Tibial nerve (tissue), 4 donors: ENCODE data around the gene ZNF768. TPM values are rescaled to one million over a fixed set of nuclear protein-coding genes. Genes with fewer than 3 reads are reported as not detected.

Experiments
- DNase-seq, 2 donors: peaks; one replicate each; pipeline ENCODE4 v3.0.0-alpha.2; 2019; ENCODE audit warnings: low spot score in 2 of 2
- H3K27ac ChIP-seq, 4 donors: fragments of 200-600 bp; sonication (generic) in 3 of 4; one replicate each; pipeline ENCODE4 v1.5.1; 2017 to 2019; ENCODE audit warnings: mild to moderate bottlenecking in 1 of 4
- H3K27me3 ChIP-seq, 2 donors: fragments of 200-600 bp; sonication (generic) in 1 of 2; one replicate each; pipeline versions ENCODE4 v1.5.1 to v1.6.0; 2017 to 2019
- H3K36me3 ChIP-seq, 3 donors: fragments of 200-600 bp; sonication (generic); one replicate each; pipeline ENCODE4 v1.5.1; 2018 to 2019
- H3K4me1 ChIP-seq, 4 donors: fragments of 200-600 bp; sonication (generic) in 3 of 4; one replicate each; pipeline ENCODE4 v1.5.1; 2017 to 2019
- H3K4me3 ChIP-seq, 4 donors: fragments of 200-600 bp; sonication (generic) in 3 of 4; one replicate each; pipeline ENCODE4 v1.5.1; 2017 to 2019; ENCODE audit warnings: mild to moderate bottlenecking in 1 of 4, moderate library complexity in 1 of 4
- H3K9me3 ChIP-seq, 4 donors: fragments of 200-600 bp; sonication (generic) in 3 of 4; one replicate each; pipeline ENCODE4 v1.5.1; 2017 to 2019
- CTCF ChIP-seq, 5 experiments: fragments of 200-600 bp in 3 of 5; fragments of 450-650 bp in 2 of 5; sonication (generic) in 3 of 5; IDR thresholded peaks; one replicate each; pipeline ENCODE4 v1.5.1; 2016 to 2019; ENCODE audit warnings: antibody characterized with exemption in 5 of 5, mild to moderate bottlenecking in 3 of 5, moderate library complexity in 2 of 5
- EP300 ChIP-seq, 2 donors: sonication (generic); formaldehyde crosslinking; IDR thresholded peaks; one replicate each; pipeline ENCODE4 v1.6.1; 2017; ENCODE audit warnings: antibody characterized with exemption in 2 of 2, mild to moderate bottlenecking in 1 of 2
- POLR2A ChIP-seq, 2 donors: fragments of 450-650 bp; IDR thresholded peaks; one replicate each; pipeline ENCODE4 v1.6.1; 2017; ENCODE audit warnings: antibody characterized with exemption in 2 of 2, mild to moderate bottlenecking in 2 of 2, moderate library complexity in 2 of 2
- WGBS, 2 donors: methylation state at CpG; one replicate each; pipeline ENCODE4 v1.1.5; 2018; 5-methylcytosine and 5-hydroxymethylcytosine counted together
- total RNA-seq, 4 donors: library from RNA; depleted of rRNA; stranded (reverse); fragments of >200 nt; gene quantifications; one replicate each; pipeline ENCODE4 v1.1.0, GENCODE V29; 2016

ZNF768 gene
- total RNA-seq, 4 donors from 2014 or later = 22.8 to 40.2 (median 31.8) TPM

- Histone ChIP-seq H3K27ac (no peak overlapping the region), H3K4me1 (peaks cover 0 to 28% (median 9%) of the 10 kb centered on the region in 4 donors), H3K27me3 (no peaks in the 10 kb centered on the region), H3K4me3 (no peak overlapping the region), H3K9me3 (no peaks in the 10 kb centered on the region), H3K36me3 (peaks cover 0 to 19% (median 6%) of the 10 kb centered on the region in 3 donors)
- TF ChIP-seq EP300 (IDR thresholded peaks at IDR 0.05) (no peak), POLR2A (IDR thresholded peaks at IDR 0.05) (no peak), CTCF (IDR thresholded peaks at IDR 0.05) (no peak)
- no peak for DNase-seq
- 90 to 95% methylated on average over 6 of the region's 6 CpGs for WGBS, 2 donors
Observed at GRCh38 chr16:30559690-30560089, 33.3 kb upstream of the ZNF768 start.

GRCh38 chr16:30558789-30559377 is 32.5 kb upstream of the ZNF768 start:
- Histone ChIP-seq H3K4me1 (peaks cover 0 to 29% (median 9%) of the 10 kb centered on the region in 4 donors), H3K27me3 (no peaks in the 10 kb centered on the region), H3K9me3 (no peaks in the 10 kb centered on the region), H3K27ac (peak overlapping the region; percentile 75 to 95 (median 92)), H3K4me3 (peak overlapping the region; percentile 34 to 90 (median 73)), H3K36me3 (peaks cover 0 to 27% (median 6%) of the 10 kb centered on the region in 3 donors)
- TF ChIP-seq POLR2A (IDR thresholded peaks at IDR 0.05) = no peak
- WGBS, 2 donors = 78 to 81% methylated on average over 21 of the region's 21 CpGs
- DNase-seq = no peak

- peak; percentile 97 to 98 for DNase-seq
- H3K27ac ChIP-seq = peak within 1 kb of the TSS; percentile 75 to 98 (median 95)
- 0 to 2% methylated on average over 33 to 47 of the region's 74 CpGs for WGBS, 2 donors
- peak within 1 kb of the TSS; percentile 70 to 90 (median 82) for H3K4me3 ChIP-seq
- TF ChIP-seq POLR2A (IDR thresholded peaks at IDR 0.05) (peak; percentile 19 to 44), CTCF (IDR thresholded peaks at IDR 0.05) (peak in 4 of 5 experiments; percentile 2 to 36 (median 6)), EP300 (IDR thresholded peaks at IDR 0.05) (peak; percentile 83 to 86)
- H3K4me1 ChIP-seq = peaks cover 0 to 34% (median 9%) of the 10 kb centered on the region in 4 donors
- peaks cover 0 to 30% (median 6%) of the 10 kb centered on the region in 3 donors for H3K36me3 ChIP-seq
- H3K27me3 ChIP-seq = no peaks in the 10 kb centered on the region
- no peaks in the 10 kb centered on the region for H3K9me3 ChIP-seq
Observed at GRCh38 chr16:30557957-30558788, 31.8 kb upstream of the ZNF768 start, which contains the start of gene ZNF764. Gene ZNF764, minus strand, starts transcription at chr16:30558374. Its CDS starts 192 bp downstream, at chr16:30558182.

GRCh38 chr16:30557707-30557956 is 31.3 kb upstream of the ZNF768 start:
- Histone ChIP-seq H3K36me3 (peaks cover 0 to 34% (median 6%) of the 10 kb centered on the region in 3 donors), H3K4me3 (peak overlapping the region; percentile 70 to 90 (median 82))

GRCh38 chr16:30556125-30556473 is 29.7 kb upstream of the ZNF768 start:
- H3K4me3 ChIP-seq = no peak overlapping the region
- DNase-seq = no peak
- H3K36me3 ChIP-seq = peaks cover 0 to 37% (median 6%) of the 10 kb centered on the region in 3 donors
- TF ChIP-seq POLR2A (IDR thresholded peaks at IDR 0.05) (no peak), EP300 (IDR thresholded peaks at IDR 0.05) (no peak), CTCF (IDR thresholded peaks at IDR 0.05) (no peak)
- H3K27me3 ChIP-seq = no peaks in the 10 kb centered on the region
- no peak overlapping the region for H3K27ac ChIP-seq
- peaks cover 0 to 47% (median 9%) of the 10 kb centered on the region in 4 donors for H3K4me1 ChIP-seq
- 75% methylated on average over 10 of the region's 10 CpGs for WGBS, 2 donors
- no peaks in the 10 kb centered on the region for H3K9me3 ChIP-seq

More at GRCh38 chr16:30557707-30557956, 31.3 kb upstream of the ZNF768 start:
- Histone ChIP-seq H3K27me3 (no peaks in the 10 kb centered on the region), H3K27ac (peak overlapping the region; percentile 75 to 98 (median 95)), H3K9me3 (no peaks in the 10 kb centered on the region), H3K4me1 (peaks cover 0 to 40% (median 9%) of the 10 kb centered on the region in 4 donors)
- no peak for DNase-seq
- TF ChIP-seq CTCF (IDR thresholded peaks at IDR 0.05) (peak in 2 of 5 experiments; percentile 2 to 6), EP300 (IDR thresholded peaks at IDR 0.05) (no peak)
- WGBS, 2 donors = 0% methylated on average over 4 to 9 of the region's 17 CpGs
